Measurements from ENCODE around the gene ATRAID.

GRCh38 chr2:27177441-27178351 lies 34.1 kb upstream of the ATRAID start:
- no peak for TF ChIP-seq CTCF (conservative IDR thresholded peaks at IDR 0.05)
- TF ChIP-seq EZH2 (IDR thresholded peaks at IDR 0.05; ENCODE audit: low read depth) = no peak

Data from PC-9 (cell line).